HEK293 (cell line): ENCODE measurements around the gene JCAD.

Source experiments
- CTCF ChIA-PET: fragments of 350-600 bp; formaldehyde crosslinking; extraction: SDS; loops from one replicate; lab custom pipeline; 2021; ENCODE audit warnings: antibody characterized with exemption; lab: Yijun Ruan, JAX
- POLR2A ChIA-PET: fragments of 300-600 bp; formaldehyde crosslinking; extraction: SDS; loops from one replicate; lab custom pipeline; 2020; ENCODE audit warnings: antibody characterized with exemption, inconsistent platforms; lab: Yijun Ruan, JAX
- H3K27ac ChIP-seq: fragments of 200-500 bp; sonication (Bioruptor generic); 2 replicates; pipeline ENCODE4 v1.5.1; 2014; ENCODE audit warnings: low read depth, low read length, control low read depth, inconsistent platforms; ENCODE audit errors: extremely low read depth
- H3K36me3 ChIP-seq, 2 experiments: fragments of 200-500 bp in 1 of 2; sonication (Bioruptor generic) in 1 of 2; 1 replicate in 1 of 2; 2 replicates in 1 of 2; pipeline ENCODE4 v1.5.1; 2014 to 2017; ENCODE audit warnings: inconsistent platforms in 2 of 2, low read length in 2 of 2; ENCODE audit not compliant: control insufficient read depth in 2 of 2, insufficient read depth in 1 of 2
- H3K4me1 ChIP-seq: fragments of 200-500 bp; sonication (Bioruptor generic); 2 replicates; pipeline ENCODE4 v1.5.1; 2014; ENCODE audit warnings: mild to moderate bottlenecking, low read length, inconsistent platforms; ENCODE audit not compliant: control insufficient read depth, insufficient read depth
- H3K4me3 ChIP-seq: 2 replicates; pipeline ENCODE4 v1.5.1; 2011; ENCODE audit warnings: low read depth, mild to moderate bottlenecking, control low read depth, low read length, moderate library complexity
- H3K9me3 ChIP-seq: fragments of 200-500 bp; sonication (Bioruptor generic); 2 replicates; pipeline ENCODE4 v1.5.1; 2014; ENCODE audit warnings: low read depth, low read length, inconsistent platforms; ENCODE audit not compliant: control insufficient read depth, insufficient read depth
- AEBP2 ChIP-seq: fragments of 450-650 bp; formaldehyde crosslinking; IDR thresholded peaks from 2 replicates; pipeline ENCODE4 v1.5.1; 2016; ENCODE audit warnings: missing biosample characterization, missing genetic modification characterization, borderline replicate concordance
- PBX3 ChIP-seq: sonication (generic); formaldehyde crosslinking; IDR thresholded peaks from 2 replicates; pipeline ENCODE4 v1.8.1; 2022; ENCODE audit warnings: mild to moderate bottlenecking, moderate library complexity, missing genetic modification reagents
- YY2 ChIP-seq: fragments of 450-650 bp; formaldehyde crosslinking; IDR thresholded peaks from 2 replicates; pipeline ENCODE4 v1.5.1; 2016; ENCODE audit warnings: missing biosample characterization, missing genetic modification characterization
- ZBTB7A ChIP-seq: fragments of 450-650 bp; formaldehyde crosslinking; IDR thresholded peaks from 2 replicates; pipeline ENCODE4 v1.5.1; 2016; ENCODE audit warnings: low read depth, missing biosample characterization, missing genetic modification characterization
- ZBTB8A ChIP-seq: fragments of 450-650 bp; formaldehyde crosslinking; IDR thresholded peaks from 2 replicates; pipeline ENCODE4 v1.5.1; 2016; ENCODE audit warnings: missing biosample characterization, missing genetic modification characterization
- ZNF114 ChIP-seq: fragments of 450-650 bp; formaldehyde crosslinking; IDR thresholded peaks from 2 replicates; pipeline ENCODE4 v1.5.0; 2017; ENCODE audit warnings: missing biosample characterization, missing genetic modification characterization
- ZNF133 ChIP-seq: fragments of 450-650 bp; formaldehyde crosslinking; IDR thresholded peaks from 2 replicates; pipeline ENCODE4 v1.5.1; 2016; ENCODE audit warnings: missing biosample characterization, missing genetic modification characterization
- ZNF148 ChIP-seq: fragments of 450-650 bp; formaldehyde crosslinking; IDR thresholded peaks from 2 replicates; pipeline ENCODE4 v1.5.0; 2017; ENCODE audit warnings: missing biosample characterization, missing genetic modification characterization, borderline replicate concordance
- ZNF169 ChIP-seq: fragments of 450-650 bp; formaldehyde crosslinking; IDR thresholded peaks from 2 replicates; pipeline ENCODE4 v1.5.1; 2016; ENCODE audit warnings: missing biosample characterization, missing genetic modification characterization
- ZNF19 ChIP-seq: fragments of 450-650 bp; formaldehyde crosslinking; IDR thresholded peaks from 2 replicates; pipeline ENCODE4; 2016; ENCODE audit warnings: missing biosample characterization, missing genetic modification characterization, low read depth
- ZNF2 ChIP-seq: fragments of 450-650 bp; formaldehyde crosslinking; IDR thresholded peaks from 2 replicates; pipeline ENCODE4 v1.5.1; 2016; ENCODE audit warnings: missing biosample characterization, missing genetic modification characterization
- ZNF23 ChIP-seq: fragments of 450-650 bp; formaldehyde crosslinking; IDR thresholded peaks from 2 replicates; pipeline ENCODE4 v1.5.1; 2016; ENCODE audit warnings: missing biosample characterization, missing genetic modification characterization, borderline replicate concordance
- ZNF302 ChIP-seq: fragments of 450-650 bp; formaldehyde crosslinking; IDR thresholded peaks from 2 replicates; pipeline ENCODE4 v1.5.1; 2016; ENCODE audit warnings: missing biosample characterization, missing genetic modification characterization, low read depth
- ZNF473 ChIP-seq: fragments of 450-650 bp; formaldehyde crosslinking; IDR thresholded peaks from 2 replicates; pipeline ENCODE4 v1.5.1; 2017; ENCODE audit warnings: missing biosample characterization, missing genetic modification characterization
- ZNF510 ChIP-seq: fragments of 450-650 bp; formaldehyde crosslinking; IDR thresholded peaks from 2 replicates; pipeline ENCODE4 v1.5.1; 2018; ENCODE audit warnings: mild to moderate bottlenecking, missing genetic modification characterization, missing biosample characterization; ENCODE audit not compliant: insufficient replicate concordance
- ZNF514 ChIP-seq: fragments of 450-650 bp; formaldehyde crosslinking; IDR thresholded peaks from 2 replicates; pipeline ENCODE4 v1.5.1; 2016; ENCODE audit warnings: missing biosample characterization, missing genetic modification characterization
- ZNF529 ChIP-seq: fragments of 450-650 bp; formaldehyde crosslinking; IDR thresholded peaks from 2 replicates; pipeline ENCODE4 v1.5.1; 2017; ENCODE audit warnings: missing genetic modification characterization, missing biosample characterization; ENCODE audit not compliant: insufficient replicate concordance
- ZNF548 ChIP-seq: fragments of 450-650 bp; formaldehyde crosslinking; IDR thresholded peaks from 2 replicates; pipeline ENCODE4 v1.5.1; 2016; ENCODE audit warnings: missing biosample characterization, missing genetic modification characterization
- ZNF555 ChIP-seq: fragments of 450-650 bp; formaldehyde crosslinking; conservative IDR thresholded peaks from 2 replicates; pipeline ENCODE4 v1.5.1; 2017; ENCODE audit warnings: missing biosample characterization, mild to moderate bottlenecking, missing genetic modification characterization, inconsistent platforms
- ZNF560 ChIP-seq: fragments of 450-650 bp; formaldehyde crosslinking; IDR thresholded peaks from 2 replicates; pipeline ENCODE4 v1.5.1; 2017; ENCODE audit warnings: missing biosample characterization, missing genetic modification characterization, borderline replicate concordance
- ZNF692 ChIP-seq: fragments of 450-650 bp; formaldehyde crosslinking; IDR thresholded peaks from 2 replicates; pipeline ENCODE4 v1.5.1; 2016; ENCODE audit warnings: missing biosample characterization, missing genetic modification characterization
- ZNF792 ChIP-seq: fragments of 450-650 bp; formaldehyde crosslinking; IDR thresholded peaks from 2 replicates; pipeline ENCODE4 v1.5.1; 2016; ENCODE audit warnings: missing biosample characterization, missing genetic modification characterization
- ZSCAN16 ChIP-seq: fragments of 450-650 bp; formaldehyde crosslinking; IDR thresholded peaks from 2 replicates; pipeline ENCODE4 v1.5.1; 2016; ENCODE audit warnings: missing biosample characterization, missing genetic modification characterization
- TF ChIP-seq, protein P1 (sequence below): fragments of 450-650 bp; formaldehyde crosslinking; IDR thresholded peaks from 2 replicates; pipeline ENCODE4 v1.5.1; 2016; ENCODE audit warnings: missing biosample characterization, missing genetic modification characterization

The JCAD gene

DNA sequence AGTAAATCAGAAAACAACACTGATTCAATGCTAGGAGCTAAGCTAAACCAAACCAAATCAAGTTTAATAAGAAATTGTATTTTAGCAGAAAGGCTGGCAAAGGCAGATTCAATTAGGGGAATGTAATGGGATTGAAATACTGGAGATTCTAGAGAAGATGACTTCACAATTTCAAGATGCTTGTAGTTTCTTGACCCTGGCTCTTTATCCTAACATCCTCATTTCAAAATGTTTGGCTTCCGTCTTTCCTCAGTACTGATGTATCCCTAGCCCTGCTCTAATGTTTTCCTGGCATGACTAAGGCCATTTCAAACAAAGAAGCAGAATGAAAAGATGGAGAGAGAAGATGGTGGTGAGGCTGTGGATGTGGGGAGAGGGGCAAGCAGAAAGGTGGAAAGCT, 2.7 kb upstream of the JCAD start:
- ChIA-PET POLR2A (no interaction called here), CTCF (no interaction called here)
- no peak overlapping the region for H3K4me3 ChIP-seq
- H3K36me3 ChIP-seq = no peaks in the 10 kb centered on the region
- H3K4me1 ChIP-seq = peaks cover 9% of the 10 kb centered on the region
- H3K27ac ChIP-seq = no peak overlapping the region
- TF ChIP-seq ZNF23 (tag by site-specific recombination) (no peak), ZNF2 (tag by site-specific recombination) (no peak), ZSCAN16 (tag by site-specific recombination) (no peak), ZBTB7A (no peak), ZNF133 (tag by site-specific recombination) (no peak), ZNF792 (tag by site-specific recombination) (no peak), ZNF529 (tag by site-specific recombination) (no peak), ZNF302 (tag by site-specific recombination) (no peak), ZNF692 (tag by site-specific recombination) (no peak), AEBP2 (tag by site-specific recombination) (no peak), ZNF548 (no peak), PBX3 (CRISPR knock-in tag) (no peak), ZNF169 (tag by site-specific recombination) (no peak), ZNF514 (no peak)
- no peaks in the 10 kb centered on the region for H3K9me3 ChIP-seq

GRCh38 chr10:30058570-30059132, 735 bp downstream of the JCAD start:
- H3K36me3 ChIP-seq = no peaks in the 10 kb centered on the region
- peak overlapping the region; percentile 84 for H3K27ac ChIP-seq
- POLR2A ChIA-PET = interaction anchor here (0.6 kb wide), 1 partner anchor 190 kb away, joined by 7 read pairs; no protein-coding TSS in a partner anchor
- TF ChIP-seq ZNF473 (tag by site-specific recombination) = no peak
- peak; percentile 91 for TF ChIP-seq ZBTB8A (tag by site-specific recombination)
- TF ChIP-seq, protein P1, sequence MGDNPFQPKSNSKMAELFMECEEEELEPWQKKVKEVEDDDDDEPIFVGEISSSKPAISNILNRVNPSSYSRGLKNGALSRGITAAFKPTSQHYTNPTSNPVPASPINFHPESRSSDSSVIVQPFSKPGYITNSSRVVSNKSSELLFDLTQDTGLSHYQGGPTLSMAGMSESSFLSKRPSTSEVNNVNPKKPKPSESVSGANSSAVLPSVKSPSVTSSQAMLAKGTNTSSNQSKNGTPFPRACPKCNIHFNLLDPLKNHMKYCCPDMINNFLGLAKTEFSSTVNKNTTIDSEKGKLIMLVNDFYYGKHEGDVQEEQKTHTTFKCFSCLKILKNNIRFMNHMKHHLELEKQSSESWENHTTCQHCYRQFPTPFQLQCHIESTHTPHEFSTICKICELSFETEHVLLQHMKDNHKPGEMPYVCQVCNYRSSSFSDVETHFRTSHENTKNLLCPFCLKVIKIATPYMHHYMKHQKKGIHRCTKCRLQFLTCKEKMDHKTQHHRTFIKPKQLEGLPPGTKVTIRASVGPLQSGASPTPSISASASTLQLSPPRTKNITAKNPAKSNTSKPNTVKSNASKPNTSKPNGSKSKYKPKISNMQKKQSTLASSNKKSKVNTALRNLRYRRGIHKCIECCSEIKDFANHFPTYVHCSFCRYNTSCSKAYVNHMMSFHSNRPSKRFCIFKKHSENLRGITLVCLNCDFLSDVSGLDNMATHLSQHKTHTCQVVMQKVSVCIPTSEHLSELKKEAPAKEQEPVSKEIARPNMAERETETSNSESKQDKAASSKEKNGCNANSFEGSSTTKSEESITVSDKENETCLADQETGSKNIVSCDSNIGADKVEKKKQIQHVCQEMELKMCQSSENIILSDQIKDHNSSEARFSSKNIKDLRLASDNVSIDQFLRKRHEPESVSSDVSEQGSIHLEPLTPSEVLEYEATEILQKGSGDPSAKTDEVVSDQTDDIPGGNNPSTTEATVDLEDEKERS (tag by site-specific recombination) = no peak
- TF ChIP-seq ZNF148 = no peak
- no peak for TF ChIP-seq YY2 (tag by site-specific recombination)
- TF ChIP-seq ZNF555 (tag by site-specific recombination) = no peak
- no peak for TF ChIP-seq ZNF510 (tag by site-specific recombination)
- TF ChIP-seq ZNF114 (tag by site-specific recombination) = no peak
- no peak for TF ChIP-seq ZNF19 (tag by site-specific recombination)
- no peak for TF ChIP-seq ZNF560 (tag by site-specific recombination)

More at GRCh38 chr10:30058570-30059132, 735 bp downstream of the JCAD start:
- CTCF ChIA-PET = interaction anchor here (0.6 kb wide), 2 partner anchors 183 to 468 kb away, joined by 3 read pairs; no protein-coding TSS in a partner anchor
- H3K4me1 ChIP-seq = peaks cover 26% of the 10 kb centered on the region
- peak overlapping the region; percentile 62 for H3K4me3 ChIP-seq
- H3K9me3 ChIP-seq = no peaks in the 10 kb centered on the region
